GM12892 (cell line): ENCODE measurements around the gene PLIN3.

Experiments used
- POLR2A ChIP-seq: IDR thresholded peaks from 2 replicates; pipeline ENCODE4 v1.6.1; 2011; ENCODE audit warnings: low read depth, low read length, control low read depth
- POLR2AphosphoS5 ChIP-seq: IDR thresholded peaks from 2 replicates; pipeline ENCODE4 v1.6.1; 2011; ENCODE audit warnings: low read depth, low read length, control low read depth
- TAF1 ChIP-seq: IDR thresholded peaks from 2 replicates; pipeline ENCODE4 v1.6.1; 2011; ENCODE audit warnings: low read depth, mild to moderate bottlenecking, control low read depth, low read length, borderline replicate concordance

- no peak for TF ChIP-seq POLR2AphosphoS5
- TF ChIP-seq TAF1: no peak
- no peak for TF ChIP-seq POLR2A
These were observed 43.9 kb downstream of the PLIN3 start for GRCh38 chr19:4823577-4823976.
